ENCODE results near the gene COX7B2.

COX7B2 gene

GRCh38 chr4:46909078-46909477, at the start of gene COX7B2:
Gene COX7B2 (minus strand): TSS chr4:46909245. CDS start chr4:46735192, 174,053 bp downstream.
- Histone ChIP-seq H3K36me3 (ENCODE audit: low read length) (no peaks in the 10 kb centered on the region), H3F3A (ENCODE audit: insufficient read depth) (no peaks in the 10 kb centered on the region), H4K20me1 (ENCODE audit: low read depth, low read length) (no peaks in the 10 kb centered on the region), H3K9me2 (replicated peaks; ENCODE audit: insufficient read depth, low read length) (no peaks in the 10 kb centered on the region), H3K9ac (ENCODE audit: low read length) (no peak within 1 kb of the TSS), H2AFZ (ENCODE audit: low read depth, low read length, severe bottlenecking) (no peak within 1 kb of the TSS), H3K79me2 (ENCODE audit: insufficient read depth, low read length) (no peaks in the 10 kb centered on the region), H3K27ac (ENCODE audit: low read depth, low read length) (no peak within 1 kb of the TSS), H3K27me3 (ENCODE audit: low read length) (no peaks in the 10 kb centered on the region), H3K4me3 (ENCODE audit: insufficient read depth, low read length, poor library complexity, severe bottlenecking) (no peak within 1 kb of the TSS), H3K4me2 (ENCODE audit: low read depth, low read length, poor library complexity, severe bottlenecking) (no peak within 1 kb of the TSS), H3K9me3 (ENCODE audit: insufficient read depth, low read length) (no peaks in the 10 kb centered on the region)
- no peak for TF ChIP-seq EZH2phosphoT487 (conservative IDR thresholded peaks at IDR 0.05; ENCODE audit: low read length)
- TF ChIP-seq, protein P1, sequence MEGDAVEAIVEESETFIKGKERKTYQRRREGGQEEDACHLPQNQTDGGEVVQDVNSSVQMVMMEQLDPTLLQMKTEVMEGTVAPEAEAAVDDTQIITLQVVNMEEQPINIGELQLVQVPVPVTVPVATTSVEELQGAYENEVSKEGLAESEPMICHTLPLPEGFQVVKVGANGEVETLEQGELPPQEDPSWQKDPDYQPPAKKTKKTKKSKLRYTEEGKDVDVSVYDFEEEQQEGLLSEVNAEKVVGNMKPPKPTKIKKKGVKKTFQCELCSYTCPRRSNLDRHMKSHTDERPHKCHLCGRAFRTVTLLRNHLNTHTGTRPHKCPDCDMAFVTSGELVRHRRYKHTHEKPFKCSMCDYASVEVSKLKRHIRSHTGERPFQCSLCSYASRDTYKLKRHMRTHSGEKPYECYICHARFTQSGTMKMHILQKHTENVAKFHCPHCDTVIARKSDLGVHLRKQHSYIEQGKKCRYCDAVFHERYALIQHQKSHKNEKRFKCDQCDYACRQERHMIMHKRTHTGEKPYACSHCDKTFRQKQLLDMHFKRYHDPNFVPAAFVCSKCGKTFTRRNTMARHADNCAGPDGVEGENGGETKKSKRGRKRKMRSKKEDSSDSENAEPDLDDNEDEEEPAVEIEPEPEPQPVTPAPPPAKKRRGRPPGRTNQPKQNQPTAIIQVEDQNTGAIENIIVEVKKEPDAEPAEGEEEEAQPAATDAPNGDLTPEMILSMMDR (IDR thresholded peaks at IDR 0.05; ENCODE audit: insufficient read depth, low read length, poor library complexity, severe bottlenecking), result no peak

- TF ChIP-seq, protein P1 (IDR thresholded peaks at IDR 0.05; ENCODE audit: insufficient read depth, low read length, poor library complexity, severe bottlenecking), result no peak
- TF ChIP-seq EZH2phosphoT487 (conservative IDR thresholded peaks at IDR 0.05; ENCODE audit: low read length), result no peak
- Histone ChIP-seq H3K4me2 (ENCODE audit: low read depth, low read length, poor library complexity, severe bottlenecking) (no peak overlapping the region), H3K9me2 (replicated peaks; ENCODE audit: insufficient read depth, low read length) (no peaks in the 10 kb centered on the region)
These were observed 47.4 kb upstream of the COX7B2 start for GRCh38 chr4:46956451-46956850.

DNA sequence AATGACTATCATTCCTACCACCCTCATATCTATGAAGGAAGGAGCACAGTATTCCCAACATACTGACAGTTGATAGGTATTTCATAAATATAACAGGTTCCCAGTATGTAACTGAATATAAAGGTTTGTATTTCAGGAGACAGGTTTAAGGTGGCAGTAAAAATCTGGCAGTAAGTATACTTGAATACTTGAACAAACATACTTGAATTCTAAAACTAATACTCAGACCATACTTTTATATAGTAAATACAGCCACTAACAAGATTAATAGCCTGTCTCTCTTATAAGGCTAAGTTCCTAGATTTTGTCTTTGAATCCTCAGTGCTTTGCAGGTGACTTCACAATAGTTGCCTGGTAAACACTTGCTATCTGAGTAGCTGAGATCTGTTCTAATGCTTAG, 46.6 kb upstream of the COX7B2 start:
- Histone ChIP-seq H3K4me2 (ENCODE audit: low read depth, low read length, poor library complexity, severe bottlenecking) (no peak overlapping the region), H4K20me1 (ENCODE audit: low read depth, low read length) (no peaks in the 10 kb centered on the region), H3K9ac (ENCODE audit: low read length) (no peak overlapping the region), H3F3A (ENCODE audit: insufficient read depth) (no peaks in the 10 kb centered on the region), H3K4me3 (ENCODE audit: insufficient read depth, low read length, poor library complexity, severe bottlenecking) (no peak overlapping the region), H3K27ac (ENCODE audit: low read depth, low read length) (no peak overlapping the region), H2AFZ (ENCODE audit: low read depth, low read length, severe bottlenecking) (no peak overlapping the region), H3K9me2 (replicated peaks; ENCODE audit: insufficient read depth, low read length) (no peaks in the 10 kb centered on the region), H3K27me3 (ENCODE audit: low read length) (no peaks in the 10 kb centered on the region; the same call in 1 of the 2 replicates), H3K9me3 (ENCODE audit: insufficient read depth, low read length) (no peaks in the 10 kb centered on the region), H3K79me2 (ENCODE audit: insufficient read depth, low read length) (no peaks in the 10 kb centered on the region), H3K36me3 (ENCODE audit: low read length) (no peaks in the 10 kb centered on the region)
- TF ChIP-seq, protein P1 (IDR thresholded peaks at IDR 0.05; ENCODE audit: insufficient read depth, low read length, poor library complexity, severe bottlenecking), result no peak
- no peak for TF ChIP-seq EZH2phosphoT487 (conservative IDR thresholded peaks at IDR 0.05; ENCODE audit: low read length)

More at GRCh38 chr4:46956451-46956850, 47.4 kb upstream of the COX7B2 start:
- Histone ChIP-seq H3K4me3 (ENCODE audit: insufficient read depth, low read length, poor library complexity, severe bottlenecking) (no peak overlapping the region), H2AFZ (ENCODE audit: low read depth, low read length, severe bottlenecking) (no peak overlapping the region), H4K20me1 (ENCODE audit: low read depth, low read length) (no peaks in the 10 kb centered on the region), H3K9me3 (ENCODE audit: insufficient read depth, low read length) (no peaks in the 10 kb centered on the region), H3K36me3 (ENCODE audit: low read length) (no peaks in the 10 kb centered on the region), H3F3A (ENCODE audit: insufficient read depth) (no peaks in the 10 kb centered on the region), H3K79me2 (ENCODE audit: insufficient read depth, low read length) (no peaks in the 10 kb centered on the region), H3K9ac (ENCODE audit: low read length) (no peak overlapping the region), H3K27me3 (ENCODE audit: low read length) (no peaks in the 10 kb centered on the region; the same call in 1 of the 2 replicates), H3K27ac (ENCODE audit: low read depth, low read length) (no peak overlapping the region)

All from SU-DHL-6 (cell line).